ENCODE measurements around the gene ACBD4. TPM values are rescaled to one million over a fixed set of nuclear protein-coding genes. Genes with fewer than 3 reads are reported as not detected.

ACBD4 gene
- total RNA-seq, 1 donor from 2014 or later: 20.6 TPM

- Mint-ChIP-seq H3K9me3 (no peaks in the 10 kb centered on the region), H3K4me3 (no peak overlapping the region), H3K4me1 (peaks cover 1% of the 10 kb centered on the region), H3K27ac (no peak overlapping the region), H3K27me3 (peaks cover 4% of the 10 kb centered on the region), H3K36me3 (ENCODE audit: low read depth) (no peaks in the 10 kb centered on the region)
- no peak for TF ChIP-seq CTCF (IDR thresholded peaks at IDR 0.05)
- no peak for DNase-seq
- intact Hi-C loops (cut with micrococcal nuclease): no loop called here
- ATAC-seq (ENCODE audit: low read depth): no peak
- ChIA-PET CTCF (interaction anchor here (1.1 to 1.5 kb wide), 2 partner anchors 70 kb away, joined by 3 to 4 read pairs; no protein-coding TSS in a partner anchor), POLR2A (interaction anchor here (0.6 kb wide), 1 partner anchor 20 kb away, joined by 3 read pairs; no protein-coding TSS in a partner anchor)
These were observed 7.8 kb upstream of the ACBD4 start for GRCh38 chr17:45127548-45128300.

GRCh38 chr17:45128331-45128730, 7.2 kb upstream of the ACBD4 start:
- DNase-seq (no peak), ATAC-seq (ENCODE audit: low read depth) (no peak)
- H3K4me3 Mint-ChIP-seq: no peak overlapping the region
- TF ChIP-seq CTCF (IDR thresholded peaks at IDR 0.05): no peak
- H3K27ac Mint-ChIP-seq: no peak overlapping the region
- ChIA-PET POLR2A (interaction anchor here (0.6 kb wide), 1 partner anchor 19 kb away, joined by 3 read pairs; no protein-coding TSS in a partner anchor), CTCF (interaction anchor here (1.4 to 1.5 kb wide), 2 partner anchors 29 to 69 kb away, joined by 3 to 4 read pairs; no protein-coding TSS in a partner anchor)
- peaks cover 4% of the 10 kb centered on the region for H3K27me3 Mint-ChIP-seq
- H3K9me3 Mint-ChIP-seq: no peaks in the 10 kb centered on the region
- intact Hi-C loops (cut with micrococcal nuclease): no loop called here
- no peaks in the 10 kb centered on the region for H3K36me3 Mint-ChIP-seq (ENCODE audit: low read depth)
- peaks cover 3% of the 10 kb centered on the region for H3K4me1 Mint-ChIP-seq

DNA sequence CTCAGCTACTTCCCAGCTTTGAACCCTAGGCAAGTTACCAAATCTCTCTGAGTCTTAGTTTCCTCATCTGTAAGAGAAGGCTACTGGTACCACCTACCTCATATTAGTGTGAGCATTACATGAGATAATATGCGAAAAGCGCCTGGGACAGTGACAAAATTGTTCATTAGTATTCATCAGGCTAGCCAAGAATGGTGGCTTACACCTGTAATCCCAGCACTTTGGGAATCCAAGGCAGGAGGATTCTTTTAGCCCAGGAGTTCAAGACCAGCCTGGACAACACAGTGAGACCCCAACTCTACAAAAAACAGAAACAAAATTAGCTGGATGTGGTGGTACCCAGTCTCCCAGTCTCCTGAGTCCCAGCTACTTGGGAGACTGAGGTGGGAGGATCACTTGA, 6.5 kb upstream of the ACBD4 start:
- H3K9me3 Mint-ChIP-seq: no peaks in the 10 kb centered on the region
- POLR2A ChIA-PET: no interaction called here
- CTCF ChIA-PET: interaction anchor here (1.4 to 1.5 kb wide), 2 partner anchors 30 to 68 kb away, joined by 3 to 4 read pairs; no protein-coding TSS in a partner anchor

GRCh38 chr17:45129426-45129939, 6.0 kb upstream of the ACBD4 start:
- no peak for DNase-seq
- H3K27ac Mint-ChIP-seq: no peak overlapping the region
- H3K4me3 Mint-ChIP-seq: no peak overlapping the region
- no peak for TF ChIP-seq CTCF (IDR thresholded peaks at IDR 0.05)
- POLR2A ChIA-PET: no interaction called here
- peaks cover 2% of the 10 kb centered on the region for H3K4me1 Mint-ChIP-seq
- no peaks in the 10 kb centered on the region for H3K36me3 Mint-ChIP-seq (ENCODE audit: low read depth)
- H3K9me3 Mint-ChIP-seq: no peaks in the 10 kb centered on the region
- H3K27me3 Mint-ChIP-seq: peaks cover 4% of the 10 kb centered on the region
- no peak for ATAC-seq (ENCODE audit: low read depth)
- CTCF ChIA-PET: interaction anchor here (1.4 to 1.5 kb wide), 2 partner anchors 31 to 68 kb away, joined by 3 to 4 read pairs; no protein-coding TSS in a partner anchor
- intact Hi-C loops (cut with micrococcal nuclease): no loop called here

More for the DNA sequence above, 6.5 kb upstream of the ACBD4 start:
- no peak for DNase-seq
- peaks cover 4% of the 10 kb centered on the region for H3K27me3 Mint-ChIP-seq
- intact Hi-C loops (cut with micrococcal nuclease): no loop called here
- no peak overlapping the region for H3K4me3 Mint-ChIP-seq
- H3K27ac Mint-ChIP-seq: no peak overlapping the region
- peaks cover 3% of the 10 kb centered on the region for H3K4me1 Mint-ChIP-seq
- no peak for ATAC-seq (ENCODE audit: low read depth)
- no peak for TF ChIP-seq CTCF (IDR thresholded peaks at IDR 0.05)
- no peaks in the 10 kb centered on the region for H3K36me3 Mint-ChIP-seq (ENCODE audit: low read depth)
